ENCODE data around the gene NXN.
"Not testable (repeated sequence)": the region's sequence is repeated elsewhere in the genome, so short reads cannot be mapped to it uniquely, and the experiment has no call there.

NXN gene

GRCh38 chr17:917391-917811, 62.2 kb downstream of the NXN start:
- DNase-seq: no peak

GRCh38 chr17:916315-916714, 63.3 kb downstream of the NXN start:
- Mint-ChIP-seq H3K4me3 (no peak overlapping the region), H3K9me3 (no peaks in the 10 kb centered on the region), H3K36me3 (no peaks in the 10 kb centered on the region), H3K27me3 (peaks cover 20 to 27% of the 10 kb centered on the region in 2 donors), H3K4me1 (no peaks in the 10 kb centered on the region), H3K27ac (no peak overlapping the region)
- no peak for DNase-seq
- no peak for ATAC-seq (replicated peaks)

More at GRCh38 chr17:917391-917811, 62.2 kb downstream of the NXN start:
- ATAC-seq (replicated peaks): no peak
- Mint-ChIP-seq H3K36me3 (no peaks in the 10 kb centered on the region), H3K4me3 (no peak overlapping the region), H3K4me1 (no peaks in the 10 kb centered on the region), H3K27me3 (peaks cover 20 to 28% of the 10 kb centered on the region in 2 donors), H3K27ac (no peak overlapping the region), H3K9me3 (no peaks in the 10 kb centered on the region)

- Mint-ChIP-seq H3K27me3 (peaks cover 20 to 27% of the 10 kb centered on the region in 2 donors), H3K4me1 (no peaks in the 10 kb centered on the region), H3K4me3 (no peak overlapping the region), H3K27ac (no peak overlapping the region), H3K36me3 (no peaks in the 10 kb centered on the region), H3K9me3 (no peaks in the 10 kb centered on the region)
- DNase-seq: no peak
- no peak for ATAC-seq (replicated peaks)
These were observed 63.9 kb downstream of the NXN start for GRCh38 chr17:915538-916201.

GRCh38 chr17:914561-914960, 65.0 kb downstream of the NXN start:
- H3K27me3 Mint-ChIP-seq: peaks cover 24 to 27% of the 10 kb centered on the region in 2 donors

GRCh38 chr17:913207-913606, 66.4 kb downstream of the NXN start:
- Mint-ChIP-seq H3K27ac (no peak overlapping the region), H3K4me3 (no peak overlapping the region), H3K27me3 (peaks cover 24 to 27% of the 10 kb centered on the region in 2 donors), H3K36me3 (no peaks in the 10 kb centered on the region), H3K9me3 (no peaks in the 10 kb centered on the region), H3K4me1 (no peaks in the 10 kb centered on the region)
- DNase-seq (no peak), ATAC-seq (replicated peaks) (no peak)

More at GRCh38 chr17:914561-914960, 65.0 kb downstream of the NXN start:
- Mint-ChIP-seq H3K4me1 (no peaks in the 10 kb centered on the region), H3K36me3 (no peaks in the 10 kb centered on the region), H3K9me3 (no peaks in the 10 kb centered on the region), H3K4me3 (no peak overlapping the region), H3K27ac (no peak overlapping the region)
- ATAC-seq (replicated peaks): no peak
- DNase-seq: no peak

- H3K27me3 Mint-ChIP-seq: peaks cover 22 to 28% of the 10 kb centered on the region in 2 donors
- no peaks in the 10 kb centered on the region for H3K4me1 Mint-ChIP-seq
- no peak overlapping the region for H3K27ac Mint-ChIP-seq
- H3K36me3 Mint-ChIP-seq: no peaks in the 10 kb centered on the region
- no peak overlapping the region for H3K4me3 Mint-ChIP-seq
- ATAC-seq (replicated peaks): no peak
- DNase-seq: no peak
- H3K9me3 Mint-ChIP-seq: no peaks in the 10 kb centered on the region
These were observed 69.8 kb downstream of the NXN start for GRCh38 chr17:909642-910323.

GRCh38 chr17:907725-908124, 71.9 kb downstream of the NXN start:
- Mint-ChIP-seq H3K27me3 (peaks cover 26 to 34% of the 10 kb centered on the region in 2 donors), H3K4me3 (no peak overlapping the region), H3K4me1 (no peaks in the 10 kb centered on the region), H3K9me3 (no peaks in the 10 kb centered on the region), H3K36me3 (no peaks in the 10 kb centered on the region), H3K27ac (no peak overlapping the region)
- ATAC-seq (replicated peaks) (no peak), DNase-seq (no peak)

- not testable (repeated sequence) for H3K36me3 Mint-ChIP-seq; DNase-seq; H3K4me1 Mint-ChIP-seq; H3K4me3 Mint-ChIP-seq; H3K9me3 Mint-ChIP-seq; H3K27ac Mint-ChIP-seq; ATAC-seq (replicated peaks)
- H3K27me3 Mint-ChIP-seq: peaks cover 41 to 44% of the 10 kb centered on the region in 2 donors
These were observed 73.9 kb downstream of the NXN start for GRCh38 chr17:905708-906107.

GRCh38 chr17:903691-904481, 75.7 kb downstream of the NXN start:
- ATAC-seq (replicated peaks) (no peak), DNase-seq (no peak)
- H3K4me1 Mint-ChIP-seq: no peaks in the 10 kb centered on the region
- H3K9me3 Mint-ChIP-seq: no peaks in the 10 kb centered on the region
- H3K27me3 Mint-ChIP-seq: peaks cover 46 to 50% of the 10 kb centered on the region in 2 donors
- no peaks in the 10 kb centered on the region for H3K36me3 Mint-ChIP-seq
- no peak overlapping the region for H3K27ac Mint-ChIP-seq
- H3K4me3 Mint-ChIP-seq: no peak overlapping the region

- no peak for ATAC-seq (replicated peaks)
- no peak overlapping the region for H3K4me3 Mint-ChIP-seq
- no peaks in the 10 kb centered on the region for H3K9me3 Mint-ChIP-seq
- DNase-seq: no peak
- H3K27me3 Mint-ChIP-seq: peaks cover 50 to 56% of the 10 kb centered on the region in 2 donors
- no peak overlapping the region for H3K27ac Mint-ChIP-seq
- H3K4me1 Mint-ChIP-seq: no peaks in the 10 kb centered on the region
- H3K36me3 Mint-ChIP-seq: no peaks in the 10 kb centered on the region
These were observed 77.1 kb downstream of the NXN start for GRCh38 chr17:902463-902862.

GRCh38 chr17:901964-902363, 77.6 kb downstream of the NXN start:
- Mint-ChIP-seq H3K9me3 (no peaks in the 10 kb centered on the region), H3K36me3 (no peaks in the 10 kb centered on the region), H3K4me3 (no peak overlapping the region), H3K27ac (no peak overlapping the region), H3K4me1 (no peaks in the 10 kb centered on the region), H3K27me3 (peaks cover 53 to 61% of the 10 kb centered on the region in 2 donors)
- no peak for ATAC-seq (replicated peaks)
- DNase-seq: no peak

GRCh38 chr17:901191-901950, 78.2 kb downstream of the NXN start:
- H3K4me1 Mint-ChIP-seq: no peaks in the 10 kb centered on the region
- H3K27me3 Mint-ChIP-seq: peaks cover 55 to 67% of the 10 kb centered on the region in 2 donors
- ATAC-seq (replicated peaks): no peak
- no peak for DNase-seq
- no peaks in the 10 kb centered on the region for H3K9me3 Mint-ChIP-seq
- no peaks in the 10 kb centered on the region for H3K36me3 Mint-ChIP-seq
- H3K4me3 Mint-ChIP-seq: no peak overlapping the region
- H3K27ac Mint-ChIP-seq: no peak overlapping the region

GRCh38 chr17:900336-900934, 79.1 kb downstream of the NXN start:
- DNase-seq: no peak

More at GRCh38 chr17:900336-900934, 79.1 kb downstream of the NXN start:
- H3K36me3 Mint-ChIP-seq: no peaks in the 10 kb centered on the region
- no peak overlapping the region for H3K4me3 Mint-ChIP-seq
- no peaks in the 10 kb centered on the region for H3K9me3 Mint-ChIP-seq
- ATAC-seq (replicated peaks): no peak
- H3K27me3 Mint-ChIP-seq: peaks cover 55 to 67% of the 10 kb centered on the region in 2 donors
- H3K4me1 Mint-ChIP-seq: no peaks in the 10 kb centered on the region
- H3K27ac Mint-ChIP-seq: no peak overlapping the region
